ENCODE measurements around the gene SARS2. TPM values are rescaled to one million over a fixed set of nuclear protein-coding genes. Genes with fewer than 3 reads are reported as not detected.

Gene SARS2
- total RNA-seq, 1 experiment from 2014 or later: 26.7 TPM

DNA sequence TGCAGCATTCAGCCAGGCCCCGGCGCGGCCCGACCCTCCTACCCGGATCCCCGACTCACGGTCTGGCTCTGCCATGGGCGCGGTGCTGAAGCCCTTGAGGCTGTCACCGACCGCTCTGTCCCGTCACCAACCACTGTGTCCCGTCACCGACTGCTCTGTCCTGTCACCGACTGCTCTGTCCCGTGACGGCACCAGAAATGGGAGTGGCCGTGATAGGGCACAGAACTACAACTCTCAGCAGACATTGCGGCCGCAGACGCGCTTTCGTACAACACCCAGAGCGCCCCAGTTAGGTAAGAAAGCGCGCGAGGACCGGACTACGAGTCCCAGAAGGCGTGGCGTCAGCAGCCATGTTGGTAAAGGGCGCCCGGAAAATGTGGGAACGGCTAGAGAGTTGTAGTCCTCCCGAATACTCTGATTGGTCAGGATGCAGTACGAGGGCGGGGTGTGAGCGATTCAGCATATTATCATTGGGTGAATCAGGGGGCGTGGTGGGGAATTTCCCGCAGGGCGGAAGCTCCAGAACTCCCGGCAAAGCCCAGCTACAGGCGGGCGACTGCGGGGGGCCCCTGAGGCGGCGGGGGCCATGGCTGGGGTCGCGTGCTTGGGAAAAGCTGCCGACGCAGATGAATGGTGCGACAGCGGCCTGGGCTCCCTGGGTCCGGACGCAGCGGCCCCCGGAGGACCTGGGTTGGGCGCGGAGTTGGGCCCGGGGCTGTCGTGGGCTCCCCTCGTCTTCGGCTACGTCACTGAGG is 30.9 kb downstream of the SARS2 start, which contains the start of the genes NFKBIB and SIRT2:
Gene NFKBIB, plus strand, starts transcription at position 523 of the 755 bp plus-strand sequence. Its CDS starts 64 bp downstream, at position 587.
Gene SIRT2, minus strand, starts transcription at position 172 of the 755 bp plus-strand sequence. Its CDS starts 97 bp downstream, at position 75.
- H3K4me2 ChIP-seq (ENCODE audit: low read length): peak within 1 kb of the TSS; percentile 98
- ATAC-seq (peak; percentile 95), DNase-seq (peak; percentile 99)
- H3K4me1 ChIP-seq (ENCODE audit: insufficient read depth, low read length): 0 out of 2 replicates have a peak, but pooled peaks cover 3% of the 10 kb centered on the region
- H3K9me2 ChIP-seq (replicated peaks; ENCODE audit: low read length): no peaks in the 10 kb centered on the region
- intact Hi-C loops (cut with micrococcal nuclease): loop anchor here (1.0 to 5.0 kb wide), 2 partner anchors 31 to 47 kb away; partner anchors contain the start of genes MRPS12 and SARS2
- no peaks in the 10 kb centered on the region for H3K36me3 ChIP-seq (ENCODE audit: low read depth, low read length)
- no peak for TF ChIP-seq EZH2 (IDR thresholded peaks at IDR 0.05; ENCODE audit: low read length, unreplicated experiment)
- TF ChIP-seq EZH2phosphoT487 (IDR thresholded peaks at IDR 0.05; ENCODE audit: borderline replicate concordance, low read length): no peak
- TF ChIP-seq CTCF (conservative IDR thresholded peaks at IDR 0.05; ENCODE audit: low read depth, low read length): no peak
- H3K79me2 ChIP-seq (ENCODE audit: low read length): peaks cover 29% of the 10 kb centered on the region
- no peaks in the 10 kb centered on the region for H4K20me1 ChIP-seq (ENCODE audit: low read length)
- ChIA-PET POLR2A (ENCODE audit: unreplicated experiment) (interaction anchor here (0.5 to 0.8 kb wide), 3 partner anchors 31 to 183 kb away, joined by 3 to 6 read pairs (median 5); partner anchors contain the start of gene MRPS12), CTCF (interaction anchor here (1.9 kb wide), 1 partner anchor 31 kb away, joined by 7 read pairs; the partner anchor contains the start of genes MRPS12 and SARS2)
- H3K9me3 ChIP-seq (ENCODE audit: low read length): no peaks in the 10 kb centered on the region
- H3K4me3 ChIP-seq (ENCODE audit: low read length): peak within 1 kb of the TSS; percentile 78
- peak within 1 kb of the TSS; percentile 77 for H3K9ac ChIP-seq (ENCODE audit: low read length)
- no peaks in the 10 kb centered on the region for H3K27me3 ChIP-seq (ENCODE audit: low read length)
- peak within 1 kb of the TSS; percentile 83 for H2AFZ ChIP-seq (ENCODE audit: low read length)
- H3F3A ChIP-seq (ENCODE audit: low read length, unreplicated experiment): no peaks in the 10 kb centered on the region
- BruUV-seq (replicated peaks): no TSS peak
- H3K27ac ChIP-seq (ENCODE audit: low read length): 0 out of 2 replicates have a peak within 1 kb of the TSS, but pooled peaks have one; percentile 12

DNA sequence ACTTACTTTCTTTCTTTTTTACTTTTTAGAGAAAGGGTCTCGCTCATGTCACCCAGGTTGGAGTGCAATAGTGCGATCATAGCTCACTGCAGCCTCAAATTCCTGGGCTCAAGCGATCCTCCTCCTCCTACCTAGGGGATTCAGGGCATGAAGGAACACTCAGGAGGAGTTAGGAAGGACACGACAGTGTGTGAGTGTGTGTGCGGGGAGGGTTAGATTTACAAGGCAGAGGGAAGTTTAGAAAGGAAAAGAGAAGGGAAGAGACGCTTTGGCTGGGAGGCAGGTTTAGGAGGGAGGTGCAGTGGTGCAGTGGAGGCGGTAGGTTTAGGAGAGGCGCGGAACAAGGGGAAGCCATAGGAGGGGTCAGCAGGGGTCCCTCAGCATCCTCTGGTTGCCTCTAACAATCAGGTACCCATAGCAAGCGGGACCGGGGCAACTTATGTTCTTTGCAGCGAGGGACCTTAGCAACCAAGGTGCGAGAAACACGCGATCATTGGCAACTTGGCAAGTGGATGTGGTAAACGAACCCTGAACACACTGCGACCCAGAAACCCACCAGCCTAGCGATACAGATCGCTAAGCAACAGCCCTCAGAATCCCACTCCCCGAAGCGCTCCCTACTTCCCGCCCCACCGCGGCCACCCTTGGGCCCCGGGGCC is 31.6 kb downstream of the SARS2 start:
- H4K20me1 ChIP-seq (ENCODE audit: low read length): no peaks in the 10 kb centered on the region
- peak overlapping the region; percentile 94 for H3K4me2 ChIP-seq (ENCODE audit: low read length)
- H3K36me3 ChIP-seq (ENCODE audit: low read depth, low read length): no peaks in the 10 kb centered on the region
- intact Hi-C loops (cut with micrococcal nuclease): loop anchor here (1.0 to 5.0 kb wide), 2 partner anchors 31 to 47 kb away; partner anchors contain the start of genes MRPS12 and SARS2
- POLR2A ChIA-PET (ENCODE audit: unreplicated experiment): interaction anchor here (0.6 kb wide), 1 partner anchor 240 kb away, joined by 9 read pairs; no protein-coding TSS in a partner anchor
- no peak overlapping the region for H3K27ac ChIP-seq (ENCODE audit: low read length)
- TSS peak; percentile 57 for BruUV-seq (replicated peaks)
- H3K9me3 ChIP-seq (ENCODE audit: low read length): no peaks in the 10 kb centered on the region
- peaks cover 29% of the 10 kb centered on the region for H3K79me2 ChIP-seq (ENCODE audit: low read length)
- CTCF ChIA-PET: no interaction called here
- H3K27me3 ChIP-seq (ENCODE audit: low read length): no peaks in the 10 kb centered on the region
- peak overlapping the region; percentile 78 for H3K4me3 ChIP-seq (ENCODE audit: low read length)
- H3K9me2 ChIP-seq (replicated peaks; ENCODE audit: low read length): no peaks in the 10 kb centered on the region
- peak; percentile 8; the same call in 1 of the 2 replicates for ATAC-seq
- peak; percentile 14 for DNase-seq
- H2AFZ ChIP-seq (ENCODE audit: low read length): peak overlapping the region; percentile 83
- H3F3A ChIP-seq (ENCODE audit: low read length, unreplicated experiment): no peaks in the 10 kb centered on the region
- TF ChIP-seq CTCF (conservative IDR thresholded peaks at IDR 0.05; ENCODE audit: low read depth, low read length) (no peak), EZH2phosphoT487 (IDR thresholded peaks at IDR 0.05; ENCODE audit: borderline replicate concordance, low read length) (no peak), EZH2 (IDR thresholded peaks at IDR 0.05; ENCODE audit: low read length, unreplicated experiment) (no peak)
- H3K4me1 ChIP-seq (ENCODE audit: insufficient read depth, low read length): 0 out of 2 replicates have a peak, but pooled peaks cover 3% of the 10 kb centered on the region
- peak overlapping the region; percentile 73 for H3K9ac ChIP-seq (ENCODE audit: low read length)

All from PC-3 (cell line).